Mesenteric fat pad (tissue), 1 donor: ENCODE data around the gene KRT82. TPM values are rescaled to one million over a fixed set of nuclear protein-coding genes. Genes with fewer than 3 reads are reported as not detected.

Source experiments
- DNase-seq: peaks from one replicate; pipeline ENCODE4 v3.0.0-alpha.2; 2020; ENCODE audit warnings: low spot score
- total RNA-seq: library from RNA; stranded (reverse); fragmentation: NEBNext Ultra II Directional; extraction: Animal tissue kit (Norgen Biotek cat#: 25700); gene quantifications from one replicate; pipeline ENCODE4 v1.2.1, GENCODE V29; 2021
- donor health status: DM: yes; HTN: yes; CAD: no.

Gene KRT82
- total RNA-seq, 1 donor from 2014 or later: not detected

- peak; percentile 55 for DNase-seq
Measured at GRCh38 chr12:52362118-52362726, 43.9 kb downstream of the KRT82 start.

DNA sequence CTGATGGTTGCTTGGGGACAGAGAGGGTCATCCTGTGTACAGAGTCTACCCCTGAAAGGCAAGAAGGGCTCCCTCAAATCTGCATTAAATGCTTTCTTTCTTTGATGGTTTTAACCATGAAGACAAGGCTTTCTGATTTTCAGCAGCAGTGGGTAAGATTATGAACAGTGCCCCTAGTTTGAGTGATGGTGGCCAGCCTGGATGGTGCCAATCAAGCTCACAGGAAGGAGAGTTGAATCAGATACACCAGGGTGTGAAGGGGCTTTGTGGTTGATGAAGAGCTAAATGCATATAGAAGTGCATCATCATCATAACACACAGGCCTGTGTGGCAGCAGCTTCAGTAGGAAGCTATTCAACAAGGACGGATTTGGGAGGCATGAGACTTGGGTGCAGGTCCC is 44.6 kb downstream of the KRT82 start:
- DNase-seq: peak; percentile 20

- DNase-seq: peak; percentile 83
Measured at GRCh38 chr12:52360663-52361271, 45.4 kb downstream of the KRT82 start.

GRCh38 chr12:52360106-52360662 is 46.0 kb downstream of the KRT82 start:
- DNase-seq: peak; percentile 81

DNA sequence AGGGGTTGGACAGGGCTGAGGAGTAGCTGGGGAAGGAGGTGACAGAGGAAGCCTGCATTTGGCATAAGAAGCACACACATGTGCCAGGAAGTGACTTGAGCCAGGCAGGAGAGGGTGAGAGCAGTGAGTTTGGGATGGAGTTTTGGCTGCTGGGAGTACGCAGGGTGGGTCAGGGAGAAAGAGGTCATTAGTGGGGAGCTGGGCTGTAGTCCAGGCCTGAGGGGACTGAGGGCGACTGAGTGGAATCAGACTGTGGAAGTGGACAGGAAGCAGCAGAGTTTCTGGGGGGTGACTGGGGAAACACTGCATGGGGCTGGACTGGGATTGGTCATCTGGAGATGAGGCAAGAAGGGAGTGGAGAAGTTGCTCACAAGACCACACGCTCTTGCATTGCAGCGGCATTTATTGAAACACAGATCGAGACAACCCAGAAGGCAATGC is 46.5 kb downstream of the KRT82 start:
- no peak for DNase-seq

- DNase-seq: peak; percentile 53
Measured at GRCh38 chr12:52358575-52359350, 47.4 kb downstream of the KRT82 start.

GRCh38 chr12:52356762-52357580 is 49.2 kb downstream of the KRT82 start:
- DNase-seq: peak; percentile 72

DNA sequence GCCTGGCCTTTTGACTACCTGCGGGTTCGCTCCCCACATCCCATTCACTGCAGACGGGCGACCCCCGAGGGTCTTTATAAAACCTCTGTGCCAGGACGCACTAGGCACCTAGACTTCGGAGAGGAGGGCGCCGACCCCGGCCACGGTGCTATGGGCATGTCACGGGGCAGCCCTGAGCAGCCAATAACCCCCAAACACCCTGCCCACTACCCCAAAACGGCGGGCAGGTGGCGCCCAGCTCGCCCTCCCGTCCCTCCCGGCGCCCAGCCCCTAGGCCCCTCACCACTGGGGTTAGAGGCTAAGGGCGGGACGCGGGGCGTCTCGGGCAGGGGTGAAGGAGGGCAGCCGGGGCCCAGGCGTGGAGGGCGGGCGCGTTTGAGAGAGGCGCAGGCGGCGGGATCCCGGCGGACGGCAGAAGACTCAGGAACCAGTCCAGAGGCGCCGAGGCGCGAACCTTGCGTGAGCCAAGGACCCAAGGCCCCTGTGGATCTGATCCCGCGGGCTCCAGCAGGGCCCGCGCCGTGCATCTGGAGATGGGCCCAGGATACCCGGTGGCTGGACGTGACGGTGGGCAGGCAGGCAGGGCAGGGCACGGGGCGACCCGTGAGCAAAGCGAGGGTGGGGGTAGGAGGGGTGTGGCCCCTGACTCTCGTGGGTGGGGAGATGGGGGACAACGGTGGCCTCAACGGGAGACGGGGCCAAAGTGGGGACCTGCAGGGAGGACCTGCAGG is 49.9 kb downstream of the KRT82 start:
- DNase-seq: peak; percentile 84

GRCh38 chr12:52355176-52355575 is 51.0 kb downstream of the KRT82 start:
- peak; percentile 11 for DNase-seq

DNA sequence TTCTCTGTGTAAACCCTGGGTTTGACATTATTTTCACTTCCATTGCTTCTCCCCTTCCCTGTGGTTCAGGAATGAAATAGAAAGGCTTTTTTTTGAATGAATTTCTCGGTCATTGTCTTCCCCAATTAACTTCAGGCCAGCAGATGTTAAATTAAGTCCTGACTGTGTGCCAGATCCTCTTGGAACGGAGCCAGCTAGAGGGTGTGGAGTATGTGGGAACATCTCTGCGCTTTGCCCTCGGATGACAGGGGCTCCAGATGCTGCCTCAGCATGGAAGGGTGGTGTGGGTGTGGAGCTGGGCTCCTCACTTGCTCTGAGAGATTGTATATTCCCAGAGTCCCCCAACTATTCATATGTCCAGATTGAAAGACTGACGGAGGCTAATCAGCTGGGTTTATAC is 51.9 kb downstream of the KRT82 start:
- DNase-seq: peak; percentile 43

- peak; percentile 82 for DNase-seq
Measured at GRCh38 chr12:52353766-52354165, 52.4 kb downstream of the KRT82 start.

DNA sequence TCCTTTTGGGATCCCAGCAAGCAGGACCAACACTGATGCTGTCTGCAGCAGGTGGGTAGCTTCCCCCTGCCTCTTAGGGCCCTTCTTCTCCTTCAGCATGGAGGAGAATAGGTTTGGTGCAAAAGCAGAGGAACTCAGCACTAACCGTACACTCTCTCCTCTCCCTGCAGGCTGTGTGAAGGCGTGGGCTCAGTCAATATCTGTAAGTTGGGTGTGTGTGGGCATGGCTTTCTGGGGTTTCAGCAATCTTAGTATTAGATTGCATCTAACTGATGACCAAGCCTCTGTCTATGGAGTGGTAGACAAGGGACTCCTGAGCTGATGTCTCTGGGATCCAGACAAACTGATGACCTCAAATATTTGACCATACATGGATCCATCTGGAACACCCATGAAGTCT is 53.2 kb downstream of the KRT82 start:
- peak; percentile 30 for DNase-seq

DNA sequence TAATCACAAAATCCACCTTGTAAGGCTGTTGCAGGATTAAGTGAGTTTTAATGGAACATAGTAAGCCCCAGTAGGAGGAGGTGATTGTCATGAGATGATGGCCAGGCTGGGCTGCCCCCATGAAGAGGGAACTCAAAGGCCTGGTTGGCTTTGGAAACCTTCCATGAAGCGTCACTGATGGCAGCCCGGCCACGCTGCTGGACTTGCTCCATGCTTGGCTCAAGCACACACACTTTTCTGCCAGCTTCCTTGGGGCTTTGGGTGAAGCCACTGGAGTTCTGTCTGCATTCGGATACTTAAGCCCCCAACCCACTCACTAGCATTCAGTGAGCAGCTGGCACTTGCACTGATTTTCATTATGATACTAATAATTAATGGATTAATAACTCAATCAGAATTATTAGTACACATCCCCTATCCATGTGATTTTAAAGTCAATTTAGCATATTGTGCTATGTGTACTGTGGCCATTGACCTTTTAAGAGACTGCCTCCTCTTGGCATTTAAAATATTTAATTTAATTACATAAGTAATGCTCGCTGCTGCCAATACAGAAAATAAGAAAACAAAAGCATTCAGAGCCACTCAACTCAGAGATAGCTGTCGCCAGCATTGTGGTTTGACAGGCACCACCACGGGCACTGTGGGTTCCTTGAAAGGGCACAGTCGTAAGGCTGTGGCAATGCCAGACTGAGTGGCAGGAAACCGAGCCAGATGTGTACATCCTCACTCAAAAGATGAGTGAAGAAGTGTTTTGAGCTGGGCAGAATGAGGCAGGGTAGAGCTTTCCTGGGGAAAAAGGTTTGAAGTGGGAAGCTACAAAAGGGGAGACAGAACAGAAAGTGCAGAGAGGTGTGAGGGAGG is 54.7 kb downstream of the KRT82 start:
- peak; percentile 79 for DNase-seq

- DNase-seq: peak; percentile 41
Measured at GRCh38 chr12:52350786-52351185, 55.3 kb downstream of the KRT82 start.

- peak; percentile 75 for DNase-seq
Measured at GRCh38 chr12:52350021-52350620, 56.0 kb downstream of the KRT82 start.

DNA sequence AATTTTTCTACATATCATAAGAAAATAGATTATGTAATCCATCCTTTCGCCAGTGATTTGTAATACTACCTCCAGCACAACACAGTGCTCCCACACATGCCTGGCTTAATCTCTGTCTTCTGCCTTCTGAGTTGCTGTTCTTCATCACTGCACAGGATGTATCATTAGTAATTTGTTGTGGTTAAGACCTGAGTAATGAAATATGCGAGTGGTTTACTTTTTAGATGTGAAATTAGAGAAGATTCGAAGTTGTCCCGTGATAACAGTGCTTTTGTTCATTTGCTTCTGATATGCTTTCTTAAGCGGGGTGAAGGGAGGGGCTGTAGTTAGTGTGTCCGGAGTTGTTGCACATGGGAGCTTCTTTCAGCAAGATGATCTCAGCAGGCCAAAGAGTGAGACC is 56.9 kb downstream of the KRT82 start:
- DNase-seq: peak; percentile 3

- no peak for DNase-seq
Measured at GRCh38 chr12:52347551-52348510, 58.3 kb downstream of the KRT82 start.

DNA sequence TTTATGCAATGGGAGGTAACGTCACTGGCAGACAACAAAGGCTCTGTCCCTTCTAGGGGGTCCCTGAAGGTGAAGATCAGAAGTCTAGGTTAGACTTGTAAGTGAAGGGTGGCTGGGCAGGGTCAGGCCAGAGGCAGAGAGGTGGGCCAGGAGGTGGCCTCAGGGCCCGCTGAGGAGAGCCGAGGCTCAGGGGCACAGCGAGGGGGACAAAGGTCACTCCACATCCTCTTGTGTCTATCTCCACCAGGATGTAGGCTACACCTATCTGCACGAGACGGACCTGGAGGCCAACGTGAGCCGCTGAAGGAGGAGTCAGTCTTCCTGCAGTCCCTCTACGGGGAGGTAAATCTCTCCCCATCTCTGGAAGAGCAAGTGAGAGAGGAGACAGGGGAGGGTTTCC is 59.1 kb downstream of the KRT82 start:
- no peak for DNase-seq
